Right ventricle myocardium inferior (tissue), 1 donor: ENCODE data around the gene HPCAL1. TPM values are rescaled to one million over a fixed set of nuclear protein-coding genes. Genes with fewer than 3 reads are reported as not detected.
"Not testable (repeated sequence)": the region's sequence is repeated elsewhere in the genome, so short reads cannot be mapped to it uniquely, and the experiment has no call there.

Experiments used
- ATAC-seq: fragments of 200-7000 bp; cut with Tn5 transposase; one replicate; pipeline ENCODE4 v1.9.1; 2020; ENCODE audit warnings: mild to moderate bottlenecking, moderate library complexity
- DNase-seq: peaks from one replicate; pipeline ENCODE4 v3.0.0; 2021; ENCODE audit errors: missing footprints
- intact Hi-C: fragments of 100-400 bp; cut with DNase I; formaldehyde crosslinking; loops from one replicate; pipeline ENCODE4 v1.11.0; 2022
- total RNA-seq: library from RNA; stranded (reverse); fragmentation: NEBNext Ultra II Directional; extraction: Animal tissue kit (Norgen Biotek cat#: 25700); gene quantifications from one replicate; pipeline ENCODE4 v1.2.1, GENCODE V29; 2021
- donor health status: DM: no; HTN: yes; CAD: no; lungs with severe emphysema.

HPCAL1 gene
- total RNA-seq, 1 donor from 2014 or later = 41.9 TPM

DNA sequence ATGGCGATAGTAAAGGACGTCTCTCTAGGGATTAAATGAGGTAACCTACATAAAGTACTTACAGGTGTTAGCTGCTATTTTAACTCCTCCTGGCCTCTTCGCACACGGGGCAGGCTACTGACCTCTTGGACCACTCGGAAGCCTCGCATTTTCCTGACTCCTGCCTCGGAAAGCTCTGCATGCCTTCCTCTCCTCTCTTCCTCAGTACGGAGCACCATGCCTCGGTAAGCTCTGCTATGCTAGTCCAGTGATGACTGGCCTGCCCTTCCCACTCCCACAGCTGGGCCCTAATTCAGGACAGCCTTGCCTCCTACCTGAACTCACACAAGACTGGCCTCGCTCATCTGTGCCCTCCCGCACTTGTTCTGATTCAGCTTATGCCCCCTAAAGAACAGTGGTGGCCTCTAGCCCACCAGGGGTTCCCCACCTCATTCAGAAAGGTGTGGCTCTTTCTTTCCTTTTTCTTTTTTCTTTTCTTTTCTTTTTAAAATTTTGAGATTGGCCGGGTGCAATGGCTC lies 22.7 kb upstream of the HPCAL1 start:
- ATAC-seq (no peak), DNase-seq (no peak)
- intact Hi-C loops = no loop called here

DNA sequence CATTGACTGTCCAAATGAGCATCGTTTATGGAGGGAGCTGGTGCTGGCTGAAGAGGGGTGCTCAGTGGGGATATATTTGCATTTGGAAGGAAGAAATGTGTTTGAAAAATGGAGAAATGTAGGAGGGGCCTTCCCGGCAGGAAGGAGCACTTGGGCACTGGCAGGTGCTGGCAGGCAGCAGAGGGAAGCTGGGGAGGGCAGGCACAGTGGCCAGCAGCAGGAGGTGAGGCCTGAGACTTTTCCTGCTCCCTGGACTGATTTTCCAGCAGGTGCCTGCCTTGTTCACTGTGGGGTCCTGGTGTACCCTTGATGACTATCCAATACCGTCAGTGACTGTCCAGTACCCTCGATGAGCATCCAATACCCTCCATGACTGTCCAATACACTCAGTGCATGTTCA lies 20.8 kb upstream of the HPCAL1 start:
- ATAC-seq (no peak), DNase-seq (no peak)
- intact Hi-C loops = no loop called here

DNA sequence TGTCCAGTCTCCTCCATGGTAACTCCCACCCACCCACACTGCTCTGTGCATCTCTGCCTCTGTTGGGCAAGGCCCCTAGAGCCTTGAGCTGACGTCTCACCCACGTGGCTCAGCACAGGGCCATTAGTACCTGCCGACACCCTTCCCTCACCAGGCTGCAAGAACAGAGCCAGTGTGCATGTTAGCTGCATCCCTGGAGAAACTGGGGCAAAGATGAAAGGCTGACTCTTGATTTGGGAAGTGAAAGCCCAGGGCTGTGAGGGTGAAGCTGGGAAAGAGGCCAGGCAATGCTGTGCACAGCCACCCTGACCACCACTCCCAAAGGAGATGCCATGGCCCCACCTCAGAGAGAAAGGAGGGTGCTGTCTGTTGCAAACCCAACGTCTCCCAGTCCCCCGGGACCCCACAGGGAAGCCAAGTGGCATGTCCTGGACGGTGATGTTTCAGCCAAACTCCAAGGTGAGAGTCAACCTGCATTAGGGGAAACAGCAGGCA lies 20.0 kb upstream of the HPCAL1 start:
- intact Hi-C loops = no loop called here
- no peak for ATAC-seq
- no peak for DNase-seq

DNA sequence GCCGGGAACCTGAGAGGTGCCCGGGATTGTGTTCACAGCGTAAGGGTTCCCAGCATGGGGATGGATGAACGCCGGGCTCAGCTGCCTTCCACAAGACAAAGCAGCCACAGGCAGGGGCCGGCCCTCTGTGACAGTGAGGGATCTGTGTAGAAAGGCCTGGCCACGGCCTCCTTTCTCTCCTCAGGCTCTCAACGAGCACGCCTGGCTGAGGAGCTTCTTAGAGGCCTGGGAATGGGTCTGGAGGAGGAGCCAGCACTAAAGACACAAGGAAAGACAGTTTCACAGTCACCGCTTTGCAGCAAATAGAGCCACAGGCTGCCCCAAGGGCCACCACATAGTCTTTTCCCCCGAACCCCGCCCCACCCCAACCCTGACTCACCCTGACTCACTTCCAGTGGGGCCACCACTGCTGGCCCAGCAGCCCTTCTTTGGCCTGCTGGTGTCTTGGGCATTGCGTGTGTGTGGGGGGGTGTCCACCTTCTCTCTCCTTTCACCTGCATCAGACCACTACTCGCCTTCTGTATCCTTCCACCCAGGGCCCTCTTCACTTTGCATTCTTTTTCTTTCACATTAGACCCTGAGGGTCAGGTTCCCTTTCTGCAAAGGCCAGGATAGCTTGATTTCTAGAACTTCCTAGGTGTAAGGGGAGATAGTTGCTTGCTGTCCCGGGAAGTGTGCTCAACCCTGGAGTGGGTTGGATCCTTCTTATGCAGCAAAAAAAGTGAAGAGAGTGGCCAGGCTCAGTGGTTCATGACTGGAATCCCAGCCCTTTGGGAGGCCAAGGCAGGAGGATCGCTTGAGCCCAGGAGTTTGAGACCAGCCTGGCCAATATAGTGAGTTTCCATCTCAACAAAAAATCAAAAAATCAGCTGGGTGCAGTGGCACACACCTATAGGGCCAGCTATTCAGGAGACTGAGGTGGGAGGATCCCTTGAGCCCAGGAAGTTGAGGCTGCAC lies 19.3 kb upstream of the HPCAL1 start:
- no peak for DNase-seq
- no peak for ATAC-seq

DNA sequence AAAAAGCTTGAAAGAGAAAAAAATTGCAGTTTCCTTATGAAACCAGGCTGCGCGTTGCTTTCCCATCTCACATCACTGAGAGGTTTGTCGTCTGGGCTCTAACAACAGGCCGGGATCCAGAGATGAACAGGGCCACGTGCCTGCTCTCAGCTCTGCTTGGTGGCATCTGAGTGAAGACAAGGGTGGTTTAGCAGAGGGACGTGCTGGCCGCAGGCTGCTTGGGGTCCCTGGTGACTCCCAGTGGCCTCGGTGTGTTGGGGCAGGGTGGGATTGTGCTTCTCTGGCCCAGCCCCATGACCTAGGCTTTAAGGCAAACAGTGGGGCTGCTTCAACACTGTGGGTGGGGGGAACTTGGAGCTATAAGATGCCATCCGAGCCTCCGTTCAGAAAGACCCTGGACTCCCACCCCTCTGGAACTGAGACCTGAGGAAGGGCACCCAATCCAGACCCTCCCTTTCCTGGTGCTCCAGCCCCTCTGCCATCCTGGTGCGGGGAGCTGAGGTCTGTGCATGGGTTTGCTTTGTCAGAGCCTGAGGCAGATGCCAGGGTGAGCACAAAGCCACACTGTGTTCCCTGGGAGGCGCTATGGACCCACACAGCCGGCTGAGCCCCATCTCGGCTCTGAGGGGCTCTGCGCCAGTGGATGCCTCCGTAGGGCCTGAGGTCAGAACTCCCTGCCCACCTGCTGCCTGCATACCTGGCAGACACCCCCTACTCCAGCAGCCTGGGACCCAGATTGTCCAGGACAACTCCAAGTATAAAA lies 18.4 kb upstream of the HPCAL1 start:
- DNase-seq = no peak
- intact Hi-C loops = no loop called here
- no peak for ATAC-seq

More for the DNA sequence above, 19.3 kb upstream of the HPCAL1 start:
- intact Hi-C loops = no loop called here

DNA sequence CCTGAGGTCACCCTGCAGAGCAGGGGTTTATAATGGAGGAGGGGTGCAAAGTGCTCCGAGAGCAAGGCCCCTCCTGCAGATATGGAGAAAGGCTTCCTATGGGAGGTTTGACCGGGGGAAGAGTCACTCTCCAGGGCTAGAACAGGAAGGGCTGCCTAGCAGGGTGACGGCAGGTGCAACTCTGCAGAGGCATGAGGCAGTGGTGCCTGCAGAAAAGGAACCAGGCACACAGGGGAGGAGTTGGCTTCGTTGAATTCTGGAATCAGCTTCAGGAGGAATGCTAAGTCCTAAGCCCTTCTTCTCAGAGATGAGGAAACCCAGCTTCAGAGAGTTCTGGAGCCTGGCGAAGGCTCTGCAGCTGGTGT lies 17.5 kb upstream of the HPCAL1 start:
- DNase-seq (no peak), ATAC-seq (no peak)
- intact Hi-C loops = no loop called here

DNA sequence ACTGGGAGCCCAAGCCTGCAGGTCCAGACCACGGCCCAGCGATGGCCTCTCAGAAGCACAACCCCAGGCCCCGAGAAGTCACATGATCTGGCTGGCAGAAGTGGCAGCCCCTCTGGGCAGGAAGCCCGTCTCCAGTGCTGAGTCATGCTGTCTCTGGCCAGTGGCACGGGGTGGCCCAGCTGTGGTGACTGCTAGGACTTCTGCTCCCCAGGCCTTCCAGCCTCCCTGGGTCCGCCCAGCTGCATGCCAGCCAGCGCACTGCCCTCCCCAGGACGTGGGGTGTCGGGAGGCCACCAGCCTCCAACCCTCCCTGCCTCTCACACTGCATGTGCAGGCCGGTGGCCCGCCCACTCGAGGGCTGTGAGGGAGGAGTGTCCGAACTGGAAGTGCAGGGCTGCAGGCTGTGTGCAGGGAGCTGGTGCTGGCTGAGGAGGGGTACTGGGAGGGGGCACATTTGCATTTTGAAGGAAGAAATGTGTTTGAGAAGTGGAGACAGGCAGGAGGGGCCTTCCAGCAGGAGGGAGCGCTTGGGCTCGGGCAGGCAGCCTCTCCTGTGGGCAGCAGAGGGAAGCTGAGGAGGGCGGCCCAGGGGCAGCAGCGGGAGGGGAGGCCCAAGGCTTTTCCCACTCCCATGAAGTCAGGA lies 17.0 kb upstream of the HPCAL1 start:
- peak; percentile 90 for DNase-seq
- intact Hi-C loops = no loop called here
- peak; percentile 92 for ATAC-seq

DNA sequence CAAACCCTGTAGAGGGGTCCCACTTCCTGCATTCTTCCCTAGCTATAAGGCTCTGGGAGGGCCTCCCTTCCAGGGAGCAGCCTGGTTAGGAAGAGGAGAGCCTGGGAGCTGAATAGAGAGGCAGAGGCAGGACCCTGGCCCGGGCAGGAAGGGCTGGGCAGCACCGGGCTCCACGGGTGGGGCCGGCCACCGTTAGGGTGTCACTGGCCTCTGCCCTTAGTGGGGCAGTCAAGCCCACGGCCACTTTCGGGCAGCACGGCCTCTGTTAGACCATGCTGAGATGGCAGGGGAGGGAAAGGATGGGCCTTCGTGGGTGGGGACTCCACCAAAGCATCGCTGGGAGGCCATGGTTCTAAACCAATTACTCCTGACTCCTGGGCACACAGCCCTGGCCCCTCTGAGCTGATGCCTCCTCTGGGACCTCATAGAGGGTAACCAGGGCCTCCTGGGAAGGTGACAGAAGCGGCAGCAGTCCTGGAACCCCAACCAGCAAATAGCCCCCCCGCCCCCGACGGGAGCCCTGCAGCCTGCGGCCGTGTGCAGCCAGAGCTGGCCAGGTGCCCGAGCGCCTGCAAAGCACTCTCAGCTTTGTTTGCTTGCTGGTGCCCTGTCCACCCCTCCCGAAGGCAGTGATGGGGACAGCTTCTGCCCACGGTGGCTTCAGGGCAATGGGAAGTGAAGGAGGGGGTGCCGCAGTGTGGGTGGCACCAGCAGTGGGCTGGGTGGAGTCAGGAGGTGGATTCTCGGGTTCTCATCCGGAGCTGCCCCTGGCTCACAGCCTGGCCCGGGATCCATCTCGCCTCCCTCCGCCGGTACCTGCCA lies 16.3 kb upstream of the HPCAL1 start:
- DNase-seq = peak; percentile 72
- ATAC-seq = peak; percentile 26
- intact Hi-C loops = no loop called here

DNA sequence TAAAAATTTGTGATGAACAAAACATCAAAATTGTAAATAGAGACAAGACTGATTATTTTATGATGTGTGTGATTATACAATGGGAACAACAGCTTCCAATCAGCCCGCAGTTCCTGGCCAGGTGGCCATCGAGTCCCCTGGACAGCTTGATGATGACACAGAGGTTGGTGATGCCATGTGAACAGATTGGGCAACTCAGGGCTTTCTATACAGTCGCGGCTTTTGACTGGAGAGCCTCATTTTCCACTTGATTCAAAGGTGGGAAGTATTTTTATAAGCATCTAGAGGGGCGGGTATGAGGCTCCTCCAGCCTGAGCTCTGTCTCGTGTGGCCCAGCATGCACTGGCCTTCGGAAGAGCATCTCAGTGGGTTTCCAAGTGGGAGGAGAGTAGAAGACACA lies 14.9 kb upstream of the HPCAL1 start:
- intact Hi-C loops = no loop called here
- DNase-seq = no peak
- ATAC-seq = no peak

DNA sequence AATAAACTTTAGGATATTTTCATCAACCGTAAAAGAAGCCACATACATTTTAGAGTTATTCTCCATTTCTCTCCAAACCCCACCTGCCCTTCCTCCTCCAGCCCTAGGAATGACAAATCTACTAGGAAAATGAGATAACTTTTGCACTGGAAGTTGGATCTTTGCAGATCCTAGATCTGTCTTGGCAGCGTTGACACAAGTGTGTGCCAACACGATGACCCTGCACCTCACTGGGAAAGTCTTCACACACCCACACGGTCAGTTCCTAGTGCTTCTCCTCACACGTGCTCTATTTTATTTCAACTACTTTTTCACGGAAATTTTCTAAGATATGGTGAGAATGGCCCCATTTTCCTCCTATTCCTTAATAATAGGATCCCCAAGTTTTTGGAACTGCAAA lies 14.1 kb upstream of the HPCAL1 start:
- ATAC-seq (no peak), DNase-seq (no peak)
- intact Hi-C loops = no loop called here

DNA sequence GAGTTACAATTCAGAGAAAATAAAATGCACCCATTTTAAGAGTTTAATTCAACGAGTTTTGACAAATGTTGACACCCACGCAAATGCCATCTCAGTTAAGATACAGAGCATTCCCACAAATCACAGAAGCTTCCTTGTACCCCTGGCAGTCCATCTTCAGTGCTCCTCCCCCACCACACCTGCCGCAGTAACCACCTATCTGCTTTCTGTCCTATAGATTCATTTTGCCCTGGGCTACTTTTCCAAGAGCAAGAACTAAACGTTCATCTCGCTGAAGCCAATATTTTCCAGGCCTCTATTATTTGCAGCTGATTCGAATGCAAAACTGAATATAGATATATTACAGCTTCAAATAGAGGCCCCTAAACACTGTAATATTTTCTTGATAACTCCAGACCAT lies 13.4 kb upstream of the HPCAL1 start:
- ATAC-seq (no peak), DNase-seq (no peak)
- intact Hi-C loops = no loop called here

DNA sequence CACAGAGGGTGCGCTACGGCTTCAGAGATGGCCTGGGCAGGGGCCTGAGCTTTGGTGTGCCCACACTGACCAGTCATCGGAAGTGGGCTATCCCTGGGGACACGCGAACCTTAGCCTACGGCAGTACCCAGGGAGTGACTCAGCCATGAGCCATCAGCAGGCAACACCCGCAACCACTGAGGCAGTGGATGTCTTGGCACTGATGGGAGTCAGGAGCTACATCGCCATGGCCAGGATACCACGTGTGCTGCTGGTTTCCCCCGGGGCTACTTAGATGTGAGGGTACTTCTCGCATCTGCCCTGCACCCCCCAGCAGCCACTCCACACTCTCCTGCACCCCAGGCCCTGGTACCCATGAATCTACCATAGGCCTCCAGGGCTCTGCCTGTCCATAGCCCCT lies 12.8 kb upstream of the HPCAL1 start:
- intact Hi-C loops = no loop called here
- DNase-seq (no peak), ATAC-seq (no peak)

DNA sequence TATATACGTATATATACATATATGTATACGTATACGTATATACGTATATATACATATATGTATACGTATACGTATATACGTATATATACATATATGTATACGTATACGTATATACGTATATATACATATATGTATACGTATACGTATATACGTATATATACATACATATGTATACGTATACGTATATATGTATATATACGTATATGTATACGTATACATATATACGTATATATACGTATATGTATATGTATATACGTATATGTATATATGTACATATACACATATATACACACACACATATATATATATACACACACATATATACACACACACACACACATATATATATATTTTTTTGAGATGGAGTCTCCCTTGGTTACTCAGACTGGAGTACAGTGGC lies 11.3 kb upstream of the HPCAL1 start:
- ATAC-seq, intact Hi-C loops, DNase-seq: not testable (repeated sequence)

DNA sequence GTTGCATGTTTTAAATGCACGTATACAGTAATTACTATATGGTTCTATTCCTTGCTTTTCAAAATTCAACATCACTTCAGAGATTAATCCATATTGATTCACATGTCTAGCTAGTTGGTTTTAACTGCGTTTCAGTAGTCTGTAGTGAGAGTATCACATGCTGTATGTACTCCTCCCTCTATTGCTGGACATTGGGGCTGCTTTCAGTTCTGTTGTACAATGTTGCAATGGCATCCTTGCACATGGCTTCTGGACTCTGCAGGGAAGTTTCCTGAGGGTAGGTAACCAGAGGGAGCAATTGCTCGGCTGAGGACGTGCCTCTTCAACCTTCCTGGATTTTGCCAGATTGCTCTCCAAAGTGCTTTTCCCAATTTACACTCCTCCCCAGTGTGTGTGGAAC lies 10.7 kb upstream of the HPCAL1 start:
- no peak for ATAC-seq
- no peak for DNase-seq
- intact Hi-C loops = no loop called here

DNA sequence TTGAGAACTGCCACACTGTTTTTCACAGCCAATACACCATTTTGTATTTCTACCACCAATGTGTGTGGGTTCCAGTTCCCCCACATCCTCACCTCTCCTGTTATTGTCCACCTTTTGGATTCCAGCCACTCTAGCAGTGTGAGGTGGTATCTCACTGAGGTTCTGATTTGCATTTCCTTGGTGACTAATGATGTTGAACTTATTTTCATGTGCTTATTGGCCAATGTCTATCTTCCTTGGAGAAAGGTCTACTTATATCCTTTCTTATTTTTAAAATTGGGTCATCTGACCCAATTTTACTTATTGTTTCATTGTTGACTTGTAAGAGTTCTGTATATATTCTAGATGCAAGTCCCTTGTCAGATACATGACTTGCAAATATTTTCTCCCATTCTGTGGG lies 9.1 kb upstream of the HPCAL1 start:
- ATAC-seq (no peak), DNase-seq (no peak)
- intact Hi-C loops = no loop called here

DNA sequence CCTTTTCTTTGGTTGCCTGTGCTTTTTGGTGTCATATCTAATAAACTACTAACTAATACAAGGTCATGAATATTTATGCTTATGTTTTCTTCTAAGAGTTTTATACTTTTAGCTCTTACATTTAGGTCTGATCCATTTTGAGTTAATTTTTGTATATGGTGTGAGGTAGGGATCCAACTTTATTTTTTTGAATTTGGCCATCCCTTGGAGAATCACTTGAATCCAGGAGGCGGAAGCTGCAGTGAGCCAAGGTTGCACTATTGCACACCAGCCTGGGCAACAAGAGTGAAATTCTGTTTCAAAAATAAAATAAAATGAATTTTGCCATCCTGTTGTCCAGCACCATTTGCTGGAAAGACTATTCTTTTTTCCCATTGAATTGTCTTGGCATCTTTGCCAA lies 8.6 kb upstream of the HPCAL1 start:
- ATAC-seq = no peak
- DNase-seq = no peak
- intact Hi-C loops = no loop called here

DNA sequence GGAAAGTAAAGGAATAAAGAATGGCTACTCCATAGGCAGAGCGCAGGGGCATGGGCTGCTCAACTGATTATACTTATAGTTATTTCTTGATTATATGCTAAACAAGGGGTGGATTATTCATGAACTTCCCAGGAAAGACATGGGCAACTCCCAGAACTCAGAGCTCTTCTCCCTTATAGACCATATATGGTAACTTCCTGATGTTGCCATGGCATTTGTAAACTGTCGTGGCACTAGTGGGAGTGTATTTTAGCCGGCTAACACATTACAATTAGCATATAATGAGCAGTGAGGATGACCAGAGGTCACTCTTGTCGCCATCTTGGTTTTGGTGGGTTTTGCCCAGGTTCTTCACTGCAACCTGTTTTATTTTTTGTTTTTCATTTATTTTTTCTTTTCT lies 7.1 kb upstream of the HPCAL1 start:
- ATAC-seq, DNase-seq, intact Hi-C loops: not testable (repeated sequence)

DNA sequence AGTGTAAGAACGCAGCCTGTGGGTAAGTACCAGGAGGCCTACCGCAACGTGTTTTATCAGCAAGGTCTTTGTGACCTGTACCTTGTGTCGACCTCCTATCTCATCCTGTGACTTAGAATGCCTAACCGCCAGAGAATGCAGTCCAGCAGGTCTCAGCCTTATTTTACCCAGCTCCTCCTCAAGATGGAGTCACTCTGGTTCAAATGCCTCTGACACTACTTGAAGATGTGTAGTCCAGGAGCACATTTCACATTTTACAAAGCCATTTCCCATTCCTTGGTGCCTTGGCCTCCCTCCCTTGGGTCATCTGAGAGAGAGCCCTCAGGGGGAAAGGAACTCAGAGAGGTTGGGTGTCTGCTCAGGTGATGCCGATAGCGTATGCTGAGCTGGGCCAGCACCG lies 6.6 kb upstream of the HPCAL1 start:
- DNase-seq (no peak), ATAC-seq (no peak)
- intact Hi-C loops = no loop called here
